Endothelial cell of umbilical vein (primary cell): Measurements from ENCODE around the gene ATAD3A. TPM values are rescaled to one million over a fixed set of nuclear protein-coding genes. Genes with fewer than 3 reads are reported as not detected.

ENCODE experiments used
- BruUV-seq: library from RNA; stranded (reverse); fragments of 400-500 nt; replicated peaks from 2 replicates; lab custom pipeline; 2021; lab: Mats Ljungman, UMichigan
- CTCF ChIA-PET: fragments of 300-600, 350-600 bp; sonication (Branson Sonifier 250); formaldehyde crosslinking; loops from one replicate; lab custom pipeline; 2021; ENCODE audit warnings: antibody characterized with exemption, inconsistent platforms; lab: Charles Lee
- POLR2A ChIA-PET: fragments of 300-600, 350-600 bp; sonication (Branson Sonifier 250); formaldehyde crosslinking; loops from one replicate; lab custom pipeline; 2021; ENCODE audit warnings: antibody characterized with exemption, inconsistent platforms; lab: Charles Lee
- DNase-seq: peaks from one replicate; pipeline ENCODE4 v3.0.0-alpha.2; 2011; ENCODE audit warnings: low read depth, low spot score
- FAIRE-seq: peaks from 2 replicates; lab custom pipeline; 2011; peaks lifted over from hg19 to GRCh38; lab: Jason Lieb, UNC
- H2AFZ ChIP-seq: 2 replicates; pipeline ENCODE4 v1.6.0; 2012; ENCODE audit warnings: low read depth, low read length, control low read depth, inconsistent platforms
- H3K27ac ChIP-seq: 2 replicates; pipeline ENCODE4 v1.5.1; 2011; ENCODE audit warnings: low read depth, mild to moderate bottlenecking, control low read depth, low read length, moderate library complexity; ENCODE audit not compliant: insufficient read depth
- H3K27me3 ChIP-seq, 2 experiments: 2 replicates each; pipeline versions ENCODE4 v1.6.0 to v1.6.1; 2011; ENCODE audit warnings: low read length in 2 of 2, mixed read lengths in 1 of 2; ENCODE audit not compliant: control insufficient read depth in 2 of 2, insufficient read depth in 2 of 2
- H3K36me3 ChIP-seq, 2 experiments: 2 replicates in 1 of 2; 3 replicates in 1 of 2; pipeline ENCODE4 v1.5.1; 2011; ENCODE audit warnings: low read length in 2 of 2, mild to moderate bottlenecking in 1 of 2, moderate library complexity in 1 of 2; ENCODE audit not compliant: control insufficient read depth in 2 of 2, insufficient read depth in 2 of 2; ENCODE audit errors: extremely low read depth in 1 of 2
- H3K4me1 ChIP-seq: 3 replicates; pipeline ENCODE4 v1.5.1; 2011; ENCODE audit warnings: mild to moderate bottlenecking, low read length; ENCODE audit not compliant: control insufficient read depth, insufficient read depth; ENCODE audit errors: extremely low read depth
- H3K4me2 ChIP-seq: 2 replicates; pipeline ENCODE4 v1.6.1; 2011; ENCODE audit warnings: low read length, control low read depth, mixed read lengths; ENCODE audit not compliant: insufficient read depth
- H3K4me3 ChIP-seq, 3 experiments: fragments of 200-600 bp in 1 of 3; sonication (generic), shearing (Covaris generic) in 1 of 3; replicated peaks in 1 of 3; 2 replicates each; pipeline ENCODE4 v1.5.1; 2011 to 2016; ENCODE audit warnings: control low read depth in 3 of 3, low read length in 3 of 3, mild to moderate bottlenecking in 2 of 3, inconsistent platforms in 1 of 3, low read depth in 1 of 3, moderate library complexity in 1 of 3; ENCODE audit not compliant: insufficient read depth in 1 of 3
- H3K79me2 ChIP-seq: 2 replicates; pipeline ENCODE4 v1.6.0; 2012; ENCODE audit warnings: low read length, inconsistent platforms; ENCODE audit not compliant: control insufficient read depth, insufficient read depth
- H3K9ac ChIP-seq: replicated peaks from 2 replicates; pipeline ENCODE3; 2011; ENCODE audit warnings: low read length, control low read depth; ENCODE audit not compliant: insufficient read depth; ENCODE audit errors: extremely low read depth
- H3K9me1 ChIP-seq: replicated peaks from 3 replicates; pipeline ENCODE4 v1.6.0; 2011; ENCODE audit warnings: mild to moderate bottlenecking, low read length; ENCODE audit not compliant: control insufficient read depth, insufficient read depth; ENCODE audit errors: extremely low read depth
- H3K9me3 ChIP-seq: replicated peaks from 2 replicates; pipeline ENCODE4 v1.5.1; 2012; ENCODE audit warnings: low read length, inconsistent platforms; ENCODE audit not compliant: control insufficient read depth, insufficient read depth
- H4K20me1 ChIP-seq: replicated peaks from 2 replicates; pipeline ENCODE3; 2011; ENCODE audit warnings: mild to moderate bottlenecking, low read length; ENCODE audit not compliant: control insufficient read depth, insufficient read depth; ENCODE audit errors: extremely low read depth
- EZH2 ChIP-seq: IDR thresholded peaks from 2 replicates; pipeline ENCODE4 v1.6.1; 2012; ENCODE audit warnings: borderline replicate concordance, low read depth, mild to moderate bottlenecking, moderate library complexity, low read length, inconsistent platforms; ENCODE audit not compliant: severe bottlenecking
- FOS ChIP-seq: IDR thresholded peaks from 2 replicates; pipeline ENCODE4 v1.6.1; 2011; ENCODE audit warnings: mild to moderate bottlenecking, low read length, moderate library complexity, borderline replicate concordance; ENCODE audit not compliant: insufficient read depth
- GATA2 ChIP-seq: IDR thresholded peaks from 2 replicates; pipeline ENCODE4 v1.7.0; 2011; ENCODE audit warnings: low read depth, mild to moderate bottlenecking, moderate library complexity, mixed read lengths, low read length; ENCODE audit not compliant: insufficient read length, insufficient read depth
- JUN ChIP-seq: IDR thresholded peaks from 2 replicates; pipeline ENCODE4 v1.6.1; 2011; ENCODE audit warnings: borderline replicate concordance, low read depth; ENCODE audit not compliant: insufficient read length, insufficient read depth
- MYC ChIP-seq: IDR thresholded peaks from one replicate; pipeline ENCODE4 v1.6.1; 2011; ENCODE audit warnings: mild to moderate bottlenecking, low read depth, low read length
- POLR2A ChIP-seq: IDR thresholded peaks from 2 replicates; pipeline ENCODE4 v1.6.1; 2012; ENCODE audit warnings: low read depth, mild to moderate bottlenecking, control low read depth, low read length
- POLR2AphosphoS5 ChIP-seq: IDR thresholded peaks from 2 replicates; pipeline ENCODE4 v1.6.1; 2012; ENCODE audit warnings: low read depth, mild to moderate bottlenecking, control low read depth, low read length, moderate library complexity; ENCODE audit not compliant: insufficient read depth
- dilution Hi-C: fragments of 300-500 bp; cut with MboI; formaldehyde crosslinking; loops from one replicate; pipeline ENCODE4 v1.15.0; 2019; ENCODE audit warnings: low sequenced_read_pairs; ENCODE audit not compliant: extremely low pct_ligation_motif_present
- intact Hi-C: fragments of 100-400 bp; cut with micrococcal nuclease; formaldehyde crosslinking; loops from one replicate; pipeline ENCODE4 v1.10.0; 2022
- polyA plus RNA-seq, 4 experiments: library from polyadenylated mRNA; depleted of rRNA in 3 of 4; stranded (reverse) in 3 of 4; unstranded in 1 of 4; fragments of >200 nt; gene quantifications; 2 replicates each; pipeline versions ENCODE4 v1.2.1 to v1.2.3, GENCODE V29; 2011 to 2012; ENCODE audit warnings: missing spikeins in 1 of 4
- total RNA-seq: library from RNA; stranded (reverse); gene quantifications from 2 replicates; pipeline ENCODE4 v1.2.3, GENCODE V29; 2021
- TF ChIP-seq, protein P1 (sequence below), 2 donors: IDR thresholded peaks; 1 replicate in 1 of 2; 2 replicates in 1 of 2; pipeline ENCODE4 v1.5.1; 2011; ENCODE audit warnings: low read length in 2 of 2, mild to moderate bottlenecking in 2 of 2, moderate library complexity in 2 of 2, control low read depth in 1 of 2, inconsistent platforms in 1 of 2, low read depth in 1 of 2; ENCODE audit not compliant: insufficient read depth in 1 of 2; ENCODE audit errors: extremely low read depth in 1 of 2
- TF ChIP-seq, protein P2 (sequence below): IDR thresholded peaks from 2 replicates; pipeline ENCODE4 v1.6.1; 2011; ENCODE audit not compliant: insufficient read depth, insufficient read length

ATAD3A gene
- total and polyA plus RNA-seq, 2 donors (not counting 3 experiments of a cell fraction or from before 2014, with no cell fraction given) = 24.9 to 55.2 TPM

DNA sequence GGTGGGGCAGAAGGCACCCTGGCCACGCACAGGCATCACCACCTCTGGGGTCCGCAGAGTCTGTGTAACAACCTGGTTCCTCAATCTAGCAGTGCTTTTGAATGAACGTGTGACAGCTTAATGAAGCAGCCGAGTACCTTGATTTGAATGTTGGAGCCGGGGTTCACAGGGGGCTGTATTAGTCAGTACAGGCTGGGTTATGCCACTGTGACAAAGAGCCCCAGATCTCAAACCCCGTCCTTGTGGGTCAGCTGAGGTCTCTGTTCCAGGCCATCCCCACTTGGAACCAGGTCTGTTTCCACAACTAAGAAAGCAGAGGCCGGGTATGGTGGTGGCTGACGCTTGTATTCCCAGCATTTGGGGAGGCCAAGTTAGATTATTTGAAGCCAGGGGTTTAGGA, 18.0 kb downstream of the ATAD3A start:
- dilution Hi-C loops (no loop called here), intact Hi-C loops (no loop called here)
- no peaks in the 10 kb centered on the region for H4K20me1 ChIP-seq
- ChIA-PET CTCF (interaction anchor here (0.7 kb wide), 1 partner anchor 19 kb away, joined by 4 read pairs; no protein-coding TSS in a partner anchor), POLR2A (interaction anchor here (0.7 kb wide), 1 partner anchor 47 kb away, joined by 6 read pairs; no protein-coding TSS in a partner anchor)
- H3K4me2 ChIP-seq = no peak overlapping the region
- no peak overlapping the region for H3K27ac ChIP-seq
- H3K4me3 ChIP-seq = no peak overlapping the region
- DNase-seq = no peak
- H3K9me1 ChIP-seq = no peaks in the 10 kb centered on the region
- no peak overlapping the region for H2AFZ ChIP-seq
- H3K36me3 ChIP-seq = peaks cover 7 to 19% of the 10 kb centered on the region in 2 experiments
- FAIRE-seq = no peak
- H3K79me2 ChIP-seq = no peaks in the 10 kb centered on the region
- no peaks in the 10 kb centered on the region for H3K9me3 ChIP-seq
- no peaks in the 10 kb centered on the region for H3K4me1 ChIP-seq
- no TSS peak for BruUV-seq
- no peak overlapping the region for H3K9ac ChIP-seq
- no peak for TF ChIP-seq POLR2A
- TF ChIP-seq POLR2AphosphoS5 = no peak
- TF ChIP-seq, protein P1, sequence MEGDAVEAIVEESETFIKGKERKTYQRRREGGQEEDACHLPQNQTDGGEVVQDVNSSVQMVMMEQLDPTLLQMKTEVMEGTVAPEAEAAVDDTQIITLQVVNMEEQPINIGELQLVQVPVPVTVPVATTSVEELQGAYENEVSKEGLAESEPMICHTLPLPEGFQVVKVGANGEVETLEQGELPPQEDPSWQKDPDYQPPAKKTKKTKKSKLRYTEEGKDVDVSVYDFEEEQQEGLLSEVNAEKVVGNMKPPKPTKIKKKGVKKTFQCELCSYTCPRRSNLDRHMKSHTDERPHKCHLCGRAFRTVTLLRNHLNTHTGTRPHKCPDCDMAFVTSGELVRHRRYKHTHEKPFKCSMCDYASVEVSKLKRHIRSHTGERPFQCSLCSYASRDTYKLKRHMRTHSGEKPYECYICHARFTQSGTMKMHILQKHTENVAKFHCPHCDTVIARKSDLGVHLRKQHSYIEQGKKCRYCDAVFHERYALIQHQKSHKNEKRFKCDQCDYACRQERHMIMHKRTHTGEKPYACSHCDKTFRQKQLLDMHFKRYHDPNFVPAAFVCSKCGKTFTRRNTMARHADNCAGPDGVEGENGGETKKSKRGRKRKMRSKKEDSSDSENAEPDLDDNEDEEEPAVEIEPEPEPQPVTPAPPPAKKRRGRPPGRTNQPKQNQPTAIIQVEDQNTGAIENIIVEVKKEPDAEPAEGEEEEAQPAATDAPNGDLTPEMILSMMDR (IDR thresholded peaks at IDR 0.05; ENCODE audit: extremely low read depth in 1 of 2, insufficient read depth in 1 of 2, low read depth in 1 of 2, low read length in 2 of 2) = no peak
- TF ChIP-seq FOS = no peak
- TF ChIP-seq EZH2 = no peak
- no peak for TF ChIP-seq MYC
- no peak for TF ChIP-seq JUN
- TF ChIP-seq GATA2 = no peak
- TF ChIP-seq, protein P2, sequence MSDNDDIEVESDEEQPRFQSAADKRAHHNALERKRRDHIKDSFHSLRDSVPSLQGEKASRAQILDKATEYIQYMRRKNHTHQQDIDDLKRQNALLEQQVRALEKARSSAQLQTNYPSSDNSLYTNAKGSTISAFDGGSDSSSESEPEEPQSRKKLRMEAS = no peak
- no peaks in the 10 kb centered on the region for H3K27me3 ChIP-seq
